NCI-H1694 (cell line): ENCODE data around the gene CCRL2.
"Not testable (repeated sequence)": the region's sequence is repeated elsewhere in the genome, so short reads cannot be mapped to it uniquely, and the experiment has no call there.

Experiments
- DNase-seq: peaks from one replicate; lab custom pipeline; 2025; lab: John Stamatoyannopoulos, UW

CCRL2 gene

GRCh38 chr3:46429250-46429649 is 22.2 kb downstream of the CCRL2 start:
- no peak for DNase-seq

GRCh38 chr3:46429671-46430070 is 22.6 kb downstream of the CCRL2 start:
- DNase-seq, result no peak

- DNase-seq, result not testable (repeated sequence)
Measured at GRCh38 chr3:46430879-46431278, 23.8 kb downstream of the CCRL2 start.

GRCh38 chr3:46431905-46432304 is 24.8 kb downstream of the CCRL2 start:
- DNase-seq, result not testable (repeated sequence)

GRCh38 chr3:46433118-46433517 is 26.1 kb downstream of the CCRL2 start:
- not testable (repeated sequence) for DNase-seq

- no peak for DNase-seq
Measured at GRCh38 chr3:46433841-46434240, 26.8 kb downstream of the CCRL2 start.

- DNase-seq, result no peak
Measured at GRCh38 chr3:46435081-46435726, 28.1 kb downstream of the CCRL2 start.

GRCh38 chr3:46438831-46439230 is 31.8 kb downstream of the CCRL2 start:
- DNase-seq, result no peak

GRCh38 chr3:46440531-46441294 is 33.7 kb downstream of the CCRL2 start:
- no peak for DNase-seq

GRCh38 chr3:46442576-46443530 is 35.8 kb downstream of the CCRL2 start:
- peak; percentile 27 for DNase-seq

- DNase-seq, result peak; percentile 29
Measured at GRCh38 chr3:46447228-46447985, 40.3 kb downstream of the CCRL2 start.

GRCh38 chr3:46448721-46449120 is 41.7 kb downstream of the CCRL2 start:
- DNase-seq, result no peak

- DNase-seq, result no peak
Measured at GRCh38 chr3:46449755-46450552, 42.9 kb downstream of the CCRL2 start.

GRCh38 chr3:46453526-46454208 is 46.6 kb downstream of the CCRL2 start:
- no peak for DNase-seq

GRCh38 chr3:46454209-46454595 is 47.1 kb downstream of the CCRL2 start:
- no peak for DNase-seq

GRCh38 chr3:46454606-46455005 is 47.5 kb downstream of the CCRL2 start:
- no peak for DNase-seq

GRCh38 chr3:46455231-46456115 is 48.4 kb downstream of the CCRL2 start:
- DNase-seq, result no peak

GRCh38 chr3:46456118-46456517 is 49.1 kb downstream of the CCRL2 start:
- DNase-seq, result no peak
